IMR-90 (cell line): ENCODE results near the gene SLC35D2. TPM values are rescaled to one million over a fixed set of nuclear protein-coding genes. Genes with fewer than 3 reads are reported as not detected.

ENCODE experiments used
- ATAC-seq: fragments of 200-7000 bp; cut with Tn5 transposase; 2 replicates; pipeline ENCODE4 v1.9.1; 2020; ENCODE audit warnings: low read depth, mild to moderate bottlenecking, moderate library complexity
- BruUV-seq: library from RNA; stranded (reverse); fragments of 400-500 nt; replicated peaks from 2 replicates; lab custom pipeline; 2021; lab: Mats Ljungman, UMichigan
- CTCF ChIA-PET: fragments of 300-600 bp; formaldehyde crosslinking; extraction: SDS; loops from one replicate; lab custom pipeline; 2021; ENCODE audit warnings: antibody characterized with exemption; lab: Yijun Ruan, JAX
- POLR2A ChIA-PET: fragments of 300-600 bp; sonication (Branson Sonifier 250); formaldehyde crosslinking; loops from one replicate; lab custom pipeline; 2022; ENCODE audit warnings: antibody characterized with exemption; ENCODE audit not compliant: unreplicated experiment; lab: Charles Lee
- DNase-seq: peaks from one replicate; pipeline ENCODE4 v3.0.0; 2013
- H2AFZ ChIP-seq: replicated peaks from 2 replicates; pipeline ENCODE3; 2013; ENCODE audit warnings: low read length, mild to moderate bottlenecking; ENCODE audit not compliant: poor library complexity
- H2AK5ac ChIP-seq: 2 replicates; pipeline ENCODE4 v1.6.1; 2013; ENCODE audit warnings: low read depth, low read length, inconsistent platforms
- H2AK9ac ChIP-seq: replicated peaks from 2 replicates; pipeline ENCODE3; 2013; ENCODE audit warnings: mild to moderate bottlenecking, low read depth, low read length, moderate library complexity; ENCODE audit not compliant: poor library complexity
- H2BK120ac ChIP-seq: 2 replicates; pipeline ENCODE4 v1.6.1; 2013; ENCODE audit warnings: low read depth, low read length, inconsistent platforms
- H2BK15ac ChIP-seq: 3 replicates; pipeline ENCODE4 v1.6.1; 2013; ENCODE audit warnings: low read depth, low read length, inconsistent platforms
- H2BK20ac ChIP-seq: 2 replicates; pipeline ENCODE4 v1.6.1; 2013; ENCODE audit warnings: low read depth, mild to moderate bottlenecking, inconsistent platforms, low read length, moderate library complexity
- H2BK5ac ChIP-seq: 2 replicates; pipeline ENCODE4 v1.6.1; 2013; ENCODE audit warnings: mild to moderate bottlenecking, low read depth, low read length, inconsistent platforms; ENCODE audit not compliant: poor library complexity, severe bottlenecking
- H3K14ac ChIP-seq: replicated peaks from 2 replicates; pipeline ENCODE4 v1.6.1; 2013; ENCODE audit warnings: low read depth, low read length, inconsistent platforms
- H3K18ac ChIP-seq: 2 replicates; pipeline ENCODE4 v1.6.1; 2013; ENCODE audit warnings: low read depth, low read length, control low read depth
- H3K23ac ChIP-seq: 2 replicates; pipeline ENCODE4 v1.6.1; 2013; ENCODE audit warnings: low read depth, low read length, inconsistent platforms
- H3K27ac ChIP-seq: 2 replicates; pipeline ENCODE4 v1.5.1; 2013; ENCODE audit warnings: mild to moderate bottlenecking, control low read depth, low read length; ENCODE audit not compliant: insufficient read depth
- H3K27me3 ChIP-seq: 2 replicates; pipeline ENCODE4 v1.6.1; 2013; ENCODE audit warnings: low read length; ENCODE audit not compliant: control insufficient read depth, insufficient read depth
- H3K36me3 ChIP-seq: 2 replicates; pipeline ENCODE4 v1.6.1; 2013; ENCODE audit warnings: low read length, mixed read lengths; ENCODE audit not compliant: control insufficient read depth, insufficient read depth
- H3K4ac ChIP-seq: 2 replicates; pipeline ENCODE4 v1.6.1; 2013; ENCODE audit warnings: low read depth, low read length, inconsistent platforms
- H3K4me1 ChIP-seq: 2 replicates; pipeline ENCODE4 v1.6.1; 2013; ENCODE audit warnings: low read length, mixed read lengths; ENCODE audit not compliant: control insufficient read depth, insufficient read depth
- H3K4me2 ChIP-seq: 2 replicates; pipeline ENCODE4 v1.6.1; 2013; ENCODE audit warnings: low read depth, mild to moderate bottlenecking, control low read depth, low read length, moderate library complexity
- H3K4me3 ChIP-seq: 2 replicates; pipeline ENCODE4 v1.5.1; 2013; ENCODE audit warnings: low read depth, mild to moderate bottlenecking, control low read depth, low read length, moderate library complexity; ENCODE audit not compliant: insufficient read depth
- H3K56ac ChIP-seq: 2 replicates; pipeline ENCODE4 v1.6.1; 2013; ENCODE audit warnings: low read length, inconsistent platforms; ENCODE audit not compliant: insufficient read depth; ENCODE audit errors: extremely low read depth
- H3K79me1 ChIP-seq, 2 experiments: 2 replicates each; pipeline ENCODE4 v1.6.1; 2013; ENCODE audit warnings: low read length in 2 of 2, inconsistent platforms in 1 of 2, low read depth in 1 of 2
- H3K9ac ChIP-seq: 2 replicates; pipeline ENCODE4 v1.6.1; 2013; ENCODE audit warnings: low read depth, low read length, control low read depth
- H3K9me1 ChIP-seq: 2 replicates; pipeline ENCODE4 v1.6.1; 2013; ENCODE audit warnings: low read length, inconsistent platforms; ENCODE audit not compliant: insufficient read depth
- H3K9me3 ChIP-seq: 2 replicates; pipeline ENCODE4 v1.6.1; 2013; ENCODE audit warnings: low read length; ENCODE audit not compliant: control insufficient read depth, insufficient read depth
- H4K20me1 ChIP-seq: 2 replicates; pipeline ENCODE4 v1.6.1; 2013; ENCODE audit warnings: low read length, inconsistent platforms; ENCODE audit not compliant: insufficient read depth
- H4K5ac ChIP-seq: 2 replicates; pipeline ENCODE4 v1.6.1; 2013; ENCODE audit warnings: mild to moderate bottlenecking, low read depth, low read length, control low read depth
- H4K8ac ChIP-seq, 2 experiments: 2 replicates each; pipeline ENCODE4 v1.6.1; 2013; ENCODE audit warnings: low read depth in 2 of 2, low read length in 2 of 2, control low read depth in 1 of 2, inconsistent platforms in 1 of 2
- H4K91ac ChIP-seq: 2 replicates; pipeline ENCODE4 v1.6.1; 2013; ENCODE audit warnings: low read depth, low read length, inconsistent platforms; ENCODE audit not compliant: insufficient read depth
- CHD1 ChIP-seq: IDR thresholded peaks from 2 replicates; pipeline ENCODE4 v1.6.1; 2012; ENCODE audit warnings: low read depth, low read length, improper control_type of control experiment
- MAZ ChIP-seq: IDR thresholded peaks from 2 replicates; pipeline ENCODE4 v1.6.1; 2012; ENCODE audit warnings: low read depth, mild to moderate bottlenecking, low read length, improper control_type of control experiment, moderate library complexity, borderline replicate concordance
- NFE2L2 ChIP-seq: fragments of 150-350 bp; IDR thresholded peaks from 2 replicates; pipeline ENCODE4 v1.6.1; 2016; ENCODE audit warnings: low read depth, mild to moderate bottlenecking, low read length
- POLR2A ChIP-seq: IDR thresholded peaks from 2 replicates; pipeline ENCODE4 v1.6.1; 2012; ENCODE audit warnings: mild to moderate bottlenecking, low read depth, low read length
- RAD21 ChIP-seq: IDR thresholded peaks from 2 replicates; pipeline ENCODE4 v1.6.1; 2012; ENCODE audit warnings: low read length, improper control_type of control experiment
- dilution Hi-C: fragments of 300-500 bp; cut with HindIII; formaldehyde crosslinking; loops from one replicate; pipeline ENCODE4 v1.14.3; 2018; ENCODE audit warnings: low sequenced_read_pairs; ENCODE audit not compliant: unreplicated experiment
- in situ Hi-C: fragments of 300-500 bp; cut with MboI; formaldehyde crosslinking; loops from 3 replicates; pipeline ENCODE4 v1.14.3; 2019; ENCODE audit warnings: low sequenced_read_pairs, inconsistent platforms, mixed read lengths
- intact Hi-C: fragments of 100-400 bp; cut with micrococcal nuclease; formaldehyde crosslinking; loops from 2 replicates; pipeline ENCODE4 v1.10.0; 2022
- polyA plus RNA-seq, 3 experiments: library from polyadenylated mRNA; depleted of rRNA; stranded (reverse); fragments of >200 nt; gene quantifications; 2 replicates each; pipeline ENCODE4 v1.2.3, GENCODE V29; 2012; ENCODE audit warnings: low replicate concordance in 1 of 3
- total RNA-seq: library from RNA; depleted of rRNA; stranded (reverse); fragments of >200 nt; gene quantifications from 2 replicates; pipeline ENCODE4 v1.2.3, GENCODE V29; 2012
- TF ChIP-seq, protein P1 (sequence below): fragments of 150-350 bp; IDR thresholded peaks from 2 replicates; pipeline ENCODE4 v1.6.1; 2017; ENCODE audit warnings: mild to moderate bottlenecking, antibody characterized with exemption, low read length, low read depth
- TF ChIP-seq, protein P2 (sequence below): conservative IDR thresholded peaks from 2 replicates; pipeline ENCODE4 v1.5.1; 2012; ENCODE audit warnings: mild to moderate bottlenecking, low read depth, low read length, improper control_type of control experiment
- TF ChIP-seq, protein P3 (sequence below): fragments of 150-350 bp; IDR thresholded peaks from 2 replicates; pipeline ENCODE4 v1.6.1; 2016; ENCODE audit warnings: low read depth, mild to moderate bottlenecking, low read length, moderate library complexity, borderline replicate concordance

SLC35D2 gene
- total and polyA plus RNA-seq, 2 of the 4 experiments (the other 2 are of a cell fraction) = 9.7 to 11.8 TPM

DNA sequence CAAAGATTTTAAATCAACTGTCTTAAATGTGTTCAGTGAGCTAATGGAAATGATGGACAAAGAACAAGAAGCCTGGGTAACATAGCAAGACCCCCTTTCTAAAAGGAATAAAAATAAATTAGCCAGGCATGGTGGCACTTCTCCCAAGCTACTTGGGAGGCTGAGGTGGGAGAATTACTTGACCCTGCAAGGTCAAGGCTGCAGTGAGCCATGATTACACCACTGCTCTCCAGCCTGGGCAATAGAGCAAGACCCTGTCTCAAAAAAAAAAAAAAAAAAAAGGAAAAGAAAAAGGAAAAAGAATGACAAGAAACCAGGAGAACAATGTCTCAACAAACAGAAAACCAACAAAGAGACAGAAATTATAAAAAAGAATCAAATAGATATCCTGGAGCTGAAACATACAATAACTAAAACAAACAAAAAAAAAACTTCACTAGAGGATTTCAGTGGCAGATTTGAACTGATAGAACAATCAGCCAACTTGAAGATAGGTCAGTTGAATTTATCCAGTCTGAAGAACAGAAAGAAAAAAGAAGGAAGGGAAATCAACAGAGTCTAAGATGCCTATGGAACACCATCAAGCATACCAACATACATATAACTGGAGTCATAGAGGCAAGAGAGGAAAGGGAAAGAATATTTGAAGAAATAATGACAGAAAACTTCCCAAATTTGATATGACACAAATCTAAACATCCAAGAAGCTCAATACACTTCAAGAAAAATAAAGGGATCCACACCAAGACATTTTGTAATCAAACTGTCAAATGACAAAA, 16.8 kb upstream of the SLC35D2 start:
- intact Hi-C loops = no loop called here
- no peak for DNase-seq
- no peak overlapping the region for H4K91ac ChIP-seq
- H3K9me3 ChIP-seq = peaks cover 3% of the 10 kb centered on the region
- no peak overlapping the region for H2AK9ac ChIP-seq
- ChIA-PET CTCF (interaction anchor here (1.0 kb wide), 1 partner anchor 83 kb away, joined by 3 read pairs; no protein-coding TSS in a partner anchor), POLR2A (interaction anchor here (0.6 kb wide), 1 partner anchor 13 kb away, joined by 3 read pairs; no protein-coding TSS in a partner anchor)
- no peak overlapping the region for H2BK120ac ChIP-seq
- H2AFZ ChIP-seq = no peak overlapping the region
- H3K9me1 ChIP-seq = no peaks in the 10 kb centered on the region
- no peak for ATAC-seq
- H3K79me1 ChIP-seq = peaks cover 3 to 27% of the 10 kb centered on the region in 2 experiments
- no peak overlapping the region for H3K4me3 ChIP-seq
- no peak overlapping the region for H4K5ac ChIP-seq
- no peak overlapping the region for H3K56ac ChIP-seq
- no peak overlapping the region for H3K9ac ChIP-seq
- no peak overlapping the region for H3K18ac ChIP-seq
- H2BK20ac ChIP-seq = no peak overlapping the region
- H3K27ac ChIP-seq = no peak overlapping the region
- no peak overlapping the region for H3K14ac ChIP-seq
- no peaks in the 10 kb centered on the region for H3K36me3 ChIP-seq
- no peak overlapping the region for H2AK5ac ChIP-seq
- dilution Hi-C loops = no loop called here
- TF ChIP-seq, protein P1, sequence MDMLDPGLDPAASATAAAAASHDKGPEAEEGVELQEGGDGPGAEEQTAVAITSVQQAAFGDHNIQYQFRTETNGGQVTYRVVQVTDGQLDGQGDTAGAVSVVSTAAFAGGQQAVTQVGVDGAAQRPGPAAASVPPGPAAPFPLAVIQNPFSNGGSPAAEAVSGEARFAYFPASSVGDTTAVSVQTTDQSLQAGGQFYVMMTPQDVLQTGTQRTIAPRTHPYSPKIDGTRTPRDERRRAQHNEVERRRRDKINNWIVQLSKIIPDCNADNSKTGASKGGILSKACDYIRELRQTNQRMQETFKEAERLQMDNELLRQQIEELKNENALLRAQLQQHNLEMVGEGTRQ = no peak
- TF ChIP-seq RAD21 (no peak), MAZ (no peak), POLR2A (no peak), CHD1 (no peak), NFE2L2 (no peak)
- TF ChIP-seq, protein P2, sequence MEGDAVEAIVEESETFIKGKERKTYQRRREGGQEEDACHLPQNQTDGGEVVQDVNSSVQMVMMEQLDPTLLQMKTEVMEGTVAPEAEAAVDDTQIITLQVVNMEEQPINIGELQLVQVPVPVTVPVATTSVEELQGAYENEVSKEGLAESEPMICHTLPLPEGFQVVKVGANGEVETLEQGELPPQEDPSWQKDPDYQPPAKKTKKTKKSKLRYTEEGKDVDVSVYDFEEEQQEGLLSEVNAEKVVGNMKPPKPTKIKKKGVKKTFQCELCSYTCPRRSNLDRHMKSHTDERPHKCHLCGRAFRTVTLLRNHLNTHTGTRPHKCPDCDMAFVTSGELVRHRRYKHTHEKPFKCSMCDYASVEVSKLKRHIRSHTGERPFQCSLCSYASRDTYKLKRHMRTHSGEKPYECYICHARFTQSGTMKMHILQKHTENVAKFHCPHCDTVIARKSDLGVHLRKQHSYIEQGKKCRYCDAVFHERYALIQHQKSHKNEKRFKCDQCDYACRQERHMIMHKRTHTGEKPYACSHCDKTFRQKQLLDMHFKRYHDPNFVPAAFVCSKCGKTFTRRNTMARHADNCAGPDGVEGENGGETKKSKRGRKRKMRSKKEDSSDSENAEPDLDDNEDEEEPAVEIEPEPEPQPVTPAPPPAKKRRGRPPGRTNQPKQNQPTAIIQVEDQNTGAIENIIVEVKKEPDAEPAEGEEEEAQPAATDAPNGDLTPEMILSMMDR = no peak
- TF ChIP-seq, protein P3, sequence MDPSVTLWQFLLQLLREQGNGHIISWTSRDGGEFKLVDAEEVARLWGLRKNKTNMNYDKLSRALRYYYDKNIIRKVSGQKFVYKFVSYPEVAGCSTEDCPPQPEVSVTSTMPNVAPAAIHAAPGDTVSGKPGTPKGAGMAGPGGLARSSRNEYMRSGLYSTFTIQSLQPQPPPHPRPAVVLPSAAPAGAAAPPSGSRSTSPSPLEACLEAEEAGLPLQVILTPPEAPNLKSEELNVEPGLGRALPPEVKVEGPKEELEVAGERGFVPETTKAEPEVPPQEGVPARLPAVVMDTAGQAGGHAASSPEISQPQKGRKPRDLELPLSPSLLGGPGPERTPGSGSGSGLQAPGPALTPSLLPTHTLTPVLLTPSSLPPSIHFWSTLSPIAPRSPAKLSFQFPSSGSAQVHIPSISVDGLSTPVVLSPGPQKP = no peak
- H4K20me1 ChIP-seq = no peaks in the 10 kb centered on the region
- no peak overlapping the region for H2BK15ac ChIP-seq
- BruUV-seq = no TSS peak
- no peak overlapping the region for H3K23ac ChIP-seq
- no peaks in the 10 kb centered on the region for H3K27me3 ChIP-seq
- in situ Hi-C loops = no loop called here
- no peak overlapping the region for H2BK5ac ChIP-seq
- H3K4me2 ChIP-seq = no peak overlapping the region
- H3K4me1 ChIP-seq = peaks cover 2% of the 10 kb centered on the region
- no peak overlapping the region for H4K8ac ChIP-seq
- no peak overlapping the region for H3K4ac ChIP-seq
